Trophoblast cell (in vitro differentiated cells and primary cell): ENCODE data around the gene ALS2CL.

Source experiments
- DNase-seq, 2 donors: peaks; one replicate each; pipeline ENCODE4 v3.0.0-alpha.2; 2016
- H2AFZ ChIP-seq: 2 replicates; pipeline ENCODE4 v1.6.1; 2013; ENCODE audit warnings: low read length, moderate library complexity, mild to moderate bottlenecking; ENCODE audit not compliant: insufficient read depth, poor library complexity
- H2AK5ac ChIP-seq: 2 replicates; pipeline ENCODE4 v1.6.1; 2013; ENCODE audit warnings: mild to moderate bottlenecking, low read length
- H2BK120ac ChIP-seq: 2 replicates; pipeline ENCODE4 v1.6.1; 2013; ENCODE audit warnings: low read length, mild to moderate bottlenecking, moderate library complexity; ENCODE audit not compliant: insufficient read depth, poor library complexity
- H2BK12ac ChIP-seq: 2 replicates; pipeline ENCODE4 v1.6.1; 2013; ENCODE audit warnings: mild to moderate bottlenecking, low read length, moderate library complexity
- H2BK5ac ChIP-seq: 2 replicates; pipeline ENCODE4 v1.6.1; 2013; ENCODE audit warnings: low read length, low read depth, moderate library complexity, mild to moderate bottlenecking; ENCODE audit not compliant: poor library complexity
- H3K14ac ChIP-seq: 2 replicates; pipeline ENCODE4 v1.6.1; 2013; ENCODE audit warnings: mild to moderate bottlenecking, low read length
- H3K18ac ChIP-seq: 2 replicates; pipeline ENCODE4 v1.6.1; 2013; ENCODE audit warnings: mild to moderate bottlenecking, low read length
- H3K23ac ChIP-seq: 2 replicates; pipeline ENCODE4 v1.6.1; 2013; ENCODE audit warnings: low read length
- H3K27ac ChIP-seq: 2 replicates; pipeline ENCODE4 v1.5.1; 2013; ENCODE audit warnings: low read depth, mild to moderate bottlenecking, inconsistent platforms, low read length, moderate library complexity
- H3K27me3 ChIP-seq: 2 replicates; pipeline ENCODE4 v1.6.1; 2013; ENCODE audit warnings: inconsistent platforms, mild to moderate bottlenecking, low read length, moderate library complexity; ENCODE audit not compliant: insufficient read depth
- H3K36me3 ChIP-seq, 2 experiments: 1 replicate in 1 of 2; 2 replicates in 1 of 2; pipeline ENCODE4 v1.6.1; 2013; ENCODE audit warnings: low read length in 2 of 2, mild to moderate bottlenecking in 2 of 2, moderate library complexity in 1 of 2; ENCODE audit not compliant: insufficient read depth in 2 of 2, control insufficient read depth in 1 of 2
- H3K4ac ChIP-seq: 2 replicates; pipeline ENCODE4 v1.6.1; 2013; ENCODE audit warnings: low read depth, mild to moderate bottlenecking, low read length, moderate library complexity
- H3K4me1 ChIP-seq, 2 experiments: 1 replicate in 1 of 2; 2 replicates in 1 of 2; pipeline ENCODE4 v1.6.1; 2013; ENCODE audit warnings: low read length in 2 of 2, mild to moderate bottlenecking in 2 of 2, moderate library complexity in 1 of 2; ENCODE audit not compliant: insufficient read depth in 2 of 2, control insufficient read depth in 1 of 2
- H3K4me2 ChIP-seq: 2 replicates; pipeline ENCODE4 v1.6.1; 2013; ENCODE audit warnings: inconsistent platforms, mild to moderate bottlenecking, low read length, moderate library complexity
- H3K4me3 ChIP-seq: 2 replicates; pipeline ENCODE4 v1.5.1; 2013; ENCODE audit warnings: mild to moderate bottlenecking, low read depth, low read length, inconsistent platforms
- H3K79me1 ChIP-seq: one replicate; pipeline ENCODE4 v1.6.1; 2013; ENCODE audit warnings: low read length
- H3K79me2 ChIP-seq: 2 replicates; pipeline ENCODE4 v1.6.1; 2013; ENCODE audit warnings: low read length, mild to moderate bottlenecking; ENCODE audit not compliant: control insufficient read depth, insufficient read depth, poor library complexity
- H3K9ac ChIP-seq: 2 replicates; pipeline ENCODE4 v1.6.1; 2013; ENCODE audit warnings: mild to moderate bottlenecking, low read length
- H3K9me3 ChIP-seq: 2 replicates; pipeline ENCODE4 v1.6.1; 2013; ENCODE audit warnings: low read depth, mild to moderate bottlenecking, control low read depth, inconsistent platforms, low read length; ENCODE audit not compliant: insufficient read depth
- H4K12ac ChIP-seq: 2 replicates; pipeline ENCODE4 v1.6.1; 2013; ENCODE audit warnings: low read depth, mild to moderate bottlenecking, low read length, moderate library complexity
- H4K8ac ChIP-seq: 2 replicates; pipeline ENCODE4 v1.6.1; 2013; ENCODE audit warnings: low read depth, mild to moderate bottlenecking, low read length, moderate library complexity
- H4K91ac ChIP-seq: one replicate; pipeline ENCODE4 v1.6.1; 2013; ENCODE audit warnings: low read depth, mild to moderate bottlenecking, low read length, moderate library complexity
- WGBS: extraction: QIAGEN DNeasy Blood & Tissue Kit; methylation state at CpG from one replicate; pipeline ENCODE4 v1.1.7; 2013; ENCODE audit warnings: missing lambda C conversion rate; ENCODE audit not compliant: insufficient read length, insufficient coverage; ENCODE audit errors: extremely low coverage; 5-methylcytosine and 5-hydroxymethylcytosine counted together

Gene ALS2CL

GRCh38 chr3:46648096-46648495 lies 45.4 kb downstream of the ALS2CL start:
- Histone ChIP-seq H3K23ac (no peak overlapping the region), H3K79me2 (no peaks in the 10 kb centered on the region), H3K4me3 (no peak overlapping the region), H4K12ac (no peak overlapping the region), H3K4ac (no peak overlapping the region), H2BK5ac (no peak overlapping the region), H4K91ac (no peak overlapping the region), H3K9ac (no peak overlapping the region), H3K4me1 (no peaks in the 10 kb centered on the region), H2BK12ac (no peak overlapping the region), H4K8ac (no peak overlapping the region), H3K36me3 (no peaks in the 10 kb centered on the region), H2BK120ac (no peak overlapping the region), H2AFZ (no peak overlapping the region), H3K14ac (no peak overlapping the region), H3K4me2 (no peak overlapping the region), H3K27ac (no peak overlapping the region), H3K27me3 (no peaks in the 10 kb centered on the region), H2AK5ac (no peak overlapping the region), H3K18ac (no peak overlapping the region), H3K9me3 (no peaks in the 10 kb centered on the region), H3K79me1 (no peaks in the 10 kb centered on the region)
- DNase-seq: no peak
- WGBS: no CpG with 5 or more reads among the region's 2 CpGs

- Histone ChIP-seq H3K27ac (no peak overlapping the region), H3K4me1 (no peaks in the 10 kb centered on the region), H2BK12ac (no peak overlapping the region), H3K18ac (no peak overlapping the region), H2BK120ac (no peak overlapping the region), H3K79me2 (no peaks in the 10 kb centered on the region), H2BK5ac (no peak overlapping the region), H3K36me3 (no peaks in the 10 kb centered on the region), H3K79me1 (no peaks in the 10 kb centered on the region), H4K8ac (no peak overlapping the region), H2AK5ac (no peak overlapping the region), H3K9me3 (no peaks in the 10 kb centered on the region), H3K9ac (no peak overlapping the region), H3K4ac (no peak overlapping the region), H2AFZ (no peak overlapping the region), H3K14ac (no peak overlapping the region), H4K12ac (no peak overlapping the region), H3K4me3 (no peak overlapping the region), H3K27me3 (no peaks in the 10 kb centered on the region), H3K4me2 (no peak overlapping the region), H4K91ac (no peak overlapping the region), H3K23ac (no peak overlapping the region)
- WGBS: no CpG with 5 or more reads among the region's 6 CpGs
- no peak for DNase-seq
Observed at GRCh38 chr3:46646700-46647099, 46.8 kb downstream of the ALS2CL start.

- H3K79me2 ChIP-seq: no peaks in the 10 kb centered on the region
- H3K27ac ChIP-seq: no peak overlapping the region
- no peak overlapping the region for H3K18ac ChIP-seq
- peak in 1 of 2 donors; percentile 43 for DNase-seq
- no CpG with 5 or more reads among the region's 1 CpG for WGBS
- no peak overlapping the region for H3K23ac ChIP-seq
- H3K4ac ChIP-seq: no peak overlapping the region
- H3K27me3 ChIP-seq: no peaks in the 10 kb centered on the region
- no peak overlapping the region for H3K4me2 ChIP-seq
- no peaks in the 10 kb centered on the region for H3K9me3 ChIP-seq
- no peak overlapping the region for H3K4me3 ChIP-seq
- no peak overlapping the region for H3K9ac ChIP-seq
- H4K8ac ChIP-seq: no peak overlapping the region
- H4K12ac ChIP-seq: no peak overlapping the region
- H2AK5ac ChIP-seq: no peak overlapping the region
- H3K79me1 ChIP-seq: no peaks in the 10 kb centered on the region
- no peaks in the 10 kb centered on the region for H3K36me3 ChIP-seq
- no peak overlapping the region for H4K91ac ChIP-seq
- H2BK120ac ChIP-seq: no peak overlapping the region
- no peak overlapping the region for H2BK5ac ChIP-seq
- H3K4me1 ChIP-seq: no peaks in the 10 kb centered on the region
- H2AFZ ChIP-seq: no peak overlapping the region
- H3K14ac ChIP-seq: no peak overlapping the region
- no peak overlapping the region for H2BK12ac ChIP-seq
Observed at GRCh38 chr3:46643701-46644100, 49.8 kb downstream of the ALS2CL start.

GRCh38 chr3:46642971-46643370 lies 50.5 kb downstream of the ALS2CL start:
- Histone ChIP-seq H3K23ac (no peak overlapping the region), H3K79me2 (no peaks in the 10 kb centered on the region), H3K36me3 (no peaks in the 10 kb centered on the region), H3K9ac (no peak overlapping the region), H2AK5ac (no peak overlapping the region), H3K4me1 (no peaks in the 10 kb centered on the region), H4K12ac (no peak overlapping the region), H3K9me3 (no peaks in the 10 kb centered on the region), H3K14ac (no peak overlapping the region), H2BK12ac (no peak overlapping the region), H3K4me2 (no peak overlapping the region), H3K4ac (no peak overlapping the region), H3K18ac (no peak overlapping the region), H2AFZ (no peak overlapping the region), H4K8ac (no peak overlapping the region), H3K27me3 (no peaks in the 10 kb centered on the region), H3K27ac (no peak overlapping the region), H2BK5ac (no peak overlapping the region), H2BK120ac (no peak overlapping the region), H3K79me1 (no peaks in the 10 kb centered on the region), H3K4me3 (no peak overlapping the region), H4K91ac (no peak overlapping the region)
- no CpG with 5 or more reads among the region's 6 CpGs for WGBS
- DNase-seq: peak in 1 of 2 donors; percentile 33
